ENCODE measurements around the gene ATP8B1.

The ATP8B1 gene

DNA sequence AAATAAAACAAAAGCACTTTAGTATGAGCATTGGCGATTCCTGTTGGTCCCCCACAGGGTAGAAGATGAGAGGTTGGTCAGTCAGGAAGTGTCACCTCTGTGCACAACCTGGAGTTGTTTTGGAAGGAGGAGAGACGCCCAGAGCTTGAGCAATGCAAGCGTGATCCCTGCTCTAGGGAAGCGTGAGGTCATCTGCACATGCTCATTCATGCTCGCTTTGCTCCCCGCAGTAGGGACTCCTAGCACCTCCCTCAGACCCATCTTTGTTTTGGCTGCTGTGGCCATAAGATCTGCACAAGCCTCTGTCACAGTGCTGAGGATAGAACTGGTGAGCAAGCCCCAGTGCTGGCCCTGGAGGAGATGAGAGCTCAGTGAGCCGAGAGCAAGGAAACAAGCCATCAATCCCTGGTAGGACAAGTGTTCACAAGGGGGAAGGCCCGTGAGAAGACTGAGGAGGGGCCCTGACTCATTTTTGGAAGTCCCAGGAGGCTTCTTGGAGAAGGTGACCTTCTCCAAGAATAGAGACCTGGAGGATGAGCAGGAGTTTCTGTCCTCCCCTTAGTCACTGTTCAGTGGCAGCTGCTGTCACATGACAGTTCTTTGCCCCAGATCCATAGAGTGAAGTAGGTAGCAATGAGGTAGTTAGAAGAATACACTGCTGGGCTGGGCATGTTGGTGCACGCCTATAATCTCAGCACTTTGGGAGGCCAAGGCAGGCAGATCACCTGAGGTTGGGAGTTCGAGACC is 13.3 kb upstream of the ATP8B1 start:
- no peak for DNase-seq

DNA sequence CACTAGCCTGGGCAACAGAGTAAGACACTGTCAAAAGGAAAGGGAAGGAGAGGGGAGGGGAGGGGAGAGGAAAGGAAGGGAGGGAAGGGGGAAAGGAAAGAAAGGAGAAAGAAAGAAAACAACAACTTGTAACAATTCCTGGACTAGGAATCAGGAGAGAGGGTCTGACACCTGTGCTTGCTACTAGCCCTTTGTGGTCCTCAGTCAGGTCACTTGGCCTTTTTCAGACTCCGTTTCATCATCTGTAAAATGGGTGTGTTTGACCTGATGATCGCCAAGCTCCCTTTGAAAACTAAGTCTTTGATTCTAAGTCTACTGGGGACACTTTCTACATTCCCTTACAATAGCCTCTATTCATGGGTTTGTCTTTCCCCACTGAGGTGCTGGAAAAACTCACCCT is 11.4 kb upstream of the ATP8B1 start:
- no peak for DNase-seq

DNA sequence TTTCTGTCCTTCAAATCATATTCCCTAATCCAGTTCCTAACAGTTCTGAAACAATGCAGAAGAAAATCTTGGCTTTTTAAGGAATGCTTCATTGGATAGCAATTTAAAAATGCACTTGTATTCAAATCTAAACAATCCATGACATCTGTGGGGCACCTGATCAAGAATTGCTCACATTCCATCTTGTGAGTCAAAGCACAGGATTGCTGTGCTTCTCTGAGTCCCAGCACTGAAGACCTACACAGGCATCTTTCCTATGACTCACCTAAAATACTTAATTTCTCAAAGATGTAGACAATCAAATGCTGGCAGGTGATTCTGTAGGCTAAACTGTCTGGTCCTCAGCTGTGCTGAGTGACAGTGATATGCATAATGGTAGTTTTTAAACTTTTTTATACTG is 10.1 kb upstream of the ATP8B1 start:
- peak; percentile 99 for DNase-seq

DNA sequence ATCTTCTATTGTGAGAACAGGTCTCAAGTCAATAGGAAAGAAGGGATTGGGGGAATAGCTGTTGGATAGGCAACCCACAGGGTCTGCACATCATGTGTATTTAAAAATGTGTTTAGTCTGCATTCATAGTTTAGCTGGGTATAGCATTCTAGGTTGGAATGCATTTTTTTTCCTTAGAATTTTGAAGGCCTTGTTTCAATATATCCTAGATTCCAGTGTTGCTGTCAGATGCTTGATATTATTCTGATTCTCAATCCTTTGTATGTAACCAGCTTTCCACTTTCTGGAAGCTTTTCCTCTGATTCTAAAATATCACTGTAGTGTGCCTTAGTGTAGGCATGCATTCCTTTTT is 9.0 kb upstream of the ATP8B1 start:
- DNase-seq, result no peak

DNA sequence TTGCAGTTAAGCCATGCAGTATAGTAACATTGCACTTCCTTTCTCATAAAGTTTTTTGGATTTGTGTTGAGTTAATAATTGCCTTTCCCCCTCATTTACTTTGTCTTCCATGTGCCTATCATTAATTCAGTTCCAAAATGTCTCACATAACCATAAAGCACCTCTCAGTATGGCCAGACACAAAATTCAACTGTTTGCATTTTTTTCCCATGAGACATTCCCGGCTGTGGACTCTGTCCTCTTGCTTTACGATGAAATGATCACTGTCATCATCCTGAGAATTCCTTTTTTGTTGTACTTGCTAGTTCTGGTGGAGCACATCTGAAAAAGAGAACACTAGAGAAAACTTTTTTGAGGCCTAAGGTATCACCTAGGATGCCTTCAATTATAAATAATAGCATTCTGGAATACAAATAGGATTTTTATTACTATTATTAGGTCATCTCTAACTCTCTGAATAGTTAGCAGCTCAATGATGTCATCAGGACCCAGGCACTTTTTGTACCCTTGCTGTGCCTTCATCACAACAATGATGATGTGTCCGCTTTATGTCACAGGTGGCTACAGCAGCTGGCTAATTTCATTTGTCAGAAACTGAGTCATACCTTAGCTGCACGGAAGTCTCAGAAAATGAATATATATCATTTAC is 8.5 kb upstream of the ATP8B1 start:
- peak; percentile 83 for DNase-seq

DNA sequence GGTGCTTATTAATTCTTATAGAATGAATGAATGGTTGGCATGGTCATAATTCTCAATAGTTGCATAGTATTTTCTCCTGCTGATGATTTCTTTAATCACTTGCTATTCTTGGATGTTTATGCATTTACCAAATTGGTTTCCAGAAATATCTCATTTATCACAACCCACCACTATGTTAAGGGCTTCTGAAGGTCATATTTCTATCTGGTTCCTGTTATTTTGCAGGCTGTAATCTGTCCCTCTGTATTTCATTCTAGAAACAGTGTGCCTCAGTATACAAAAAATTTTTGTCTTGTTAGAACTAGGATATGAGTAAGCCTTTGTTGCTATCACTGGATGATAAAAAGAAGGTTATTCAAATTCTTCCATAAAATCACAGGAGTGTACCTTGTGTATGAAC is 6.1 kb upstream of the ATP8B1 start:
- DNase-seq, result no peak

DNA sequence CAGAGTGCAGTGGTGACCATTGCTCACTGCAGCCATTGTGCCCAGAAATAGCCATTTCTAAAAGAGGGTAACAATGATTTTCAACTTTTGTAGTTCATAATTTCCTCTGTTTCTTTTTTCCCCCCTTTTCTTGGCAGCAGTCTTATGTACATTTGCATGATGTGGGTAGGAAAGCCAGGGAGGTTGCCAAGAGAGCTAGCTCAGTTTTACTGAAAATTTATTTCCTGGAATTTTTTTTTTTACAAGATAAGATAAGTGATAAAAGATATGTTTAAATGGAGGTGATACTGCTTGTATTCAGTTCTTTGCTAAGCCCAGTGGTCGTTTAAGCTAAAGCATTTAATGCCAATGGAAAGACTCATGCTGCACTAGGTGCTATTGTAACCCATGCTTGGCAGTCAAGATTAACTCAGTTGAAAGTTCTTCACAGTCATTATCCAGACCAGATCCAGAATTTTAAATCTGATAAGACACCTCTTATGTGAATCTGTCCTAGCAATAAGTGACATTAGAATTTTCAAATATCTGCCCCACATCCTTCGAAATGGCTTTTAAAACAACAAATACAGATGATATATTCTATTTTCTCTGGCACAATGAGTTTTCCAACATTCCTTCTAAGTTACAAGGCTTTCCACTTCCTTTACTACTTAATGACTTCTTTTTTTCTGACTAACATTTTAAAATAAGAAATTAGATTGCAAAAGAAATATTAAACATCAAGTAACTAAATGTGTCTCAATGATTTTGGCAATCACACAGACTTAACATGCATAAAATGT is 4.4 kb upstream of the ATP8B1 start:
- peak; percentile 76 for DNase-seq

DNA sequence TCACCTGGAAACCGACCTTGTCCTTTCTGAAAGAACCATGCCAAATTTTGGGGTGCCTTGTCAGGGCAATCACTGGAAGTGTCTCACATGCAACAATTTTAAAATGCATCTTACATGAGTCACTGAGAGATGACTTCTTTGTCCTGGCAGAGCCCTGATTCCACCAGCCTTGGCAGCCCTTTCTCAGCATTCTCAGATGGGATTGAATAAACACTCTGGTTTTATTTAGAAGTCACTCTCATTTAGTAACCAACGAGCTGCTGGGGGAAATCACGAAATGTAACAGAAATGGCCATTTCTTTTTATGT is 3.8 kb upstream of the ATP8B1 start:
- peak; percentile 95 for DNase-seq

DNA sequence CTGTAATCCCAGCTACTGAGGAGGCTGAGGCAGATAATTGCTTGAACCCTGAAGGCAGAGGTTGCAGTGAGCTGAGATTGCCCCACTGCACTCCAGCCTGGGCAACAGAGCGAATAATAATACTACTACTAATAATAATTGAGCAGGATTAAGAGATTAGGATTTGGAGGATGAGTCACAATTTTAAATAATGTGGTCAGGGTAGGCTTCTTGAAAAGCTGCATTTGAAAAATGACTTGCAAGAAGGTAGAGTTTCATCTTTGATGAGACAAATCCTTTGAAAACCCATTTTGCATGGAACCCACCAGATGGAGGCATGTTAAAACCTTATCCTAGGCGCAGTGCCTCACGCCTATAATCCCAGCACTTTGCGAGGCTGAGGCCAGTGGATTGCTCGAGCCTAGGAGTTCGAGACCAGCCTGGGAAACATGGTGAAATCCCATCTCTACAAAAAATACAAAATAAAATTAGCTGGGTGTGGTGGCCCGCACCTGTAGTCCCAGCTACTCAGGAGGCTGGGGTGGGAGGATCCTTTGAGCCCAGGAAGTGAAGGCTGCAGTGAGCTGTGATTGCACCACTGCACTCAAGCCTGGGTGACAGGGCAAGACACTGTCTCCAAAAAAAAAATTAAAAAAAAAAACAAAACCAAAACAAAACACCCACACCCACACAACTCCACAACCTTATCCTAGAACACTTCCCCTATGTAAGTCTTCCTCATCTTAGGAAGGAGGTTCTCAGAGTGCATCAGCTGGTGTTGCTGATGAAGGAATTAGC is 3.3 kb upstream of the ATP8B1 start:
- no peak for DNase-seq

DNA sequence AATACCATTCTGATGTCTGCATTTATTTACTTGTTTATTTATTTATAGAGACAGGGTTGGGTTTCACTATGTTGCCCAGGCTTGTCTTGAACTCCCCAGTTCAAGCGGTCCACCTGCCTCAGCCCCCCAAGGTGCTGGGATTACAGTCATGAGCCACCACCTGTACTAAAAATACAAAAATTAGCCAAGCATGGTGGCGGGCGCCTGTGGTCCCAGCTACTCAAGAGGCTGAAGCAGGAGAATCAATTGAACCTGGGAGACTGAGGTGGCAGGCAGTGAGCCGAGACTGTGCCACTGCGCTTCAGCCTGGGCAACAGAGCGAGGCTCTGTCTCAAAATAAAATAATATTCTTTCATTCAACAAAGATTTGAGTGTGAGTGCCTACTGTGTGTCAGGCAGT is 2.0 kb upstream of the ATP8B1 start:
- no peak for DNase-seq

DNA sequence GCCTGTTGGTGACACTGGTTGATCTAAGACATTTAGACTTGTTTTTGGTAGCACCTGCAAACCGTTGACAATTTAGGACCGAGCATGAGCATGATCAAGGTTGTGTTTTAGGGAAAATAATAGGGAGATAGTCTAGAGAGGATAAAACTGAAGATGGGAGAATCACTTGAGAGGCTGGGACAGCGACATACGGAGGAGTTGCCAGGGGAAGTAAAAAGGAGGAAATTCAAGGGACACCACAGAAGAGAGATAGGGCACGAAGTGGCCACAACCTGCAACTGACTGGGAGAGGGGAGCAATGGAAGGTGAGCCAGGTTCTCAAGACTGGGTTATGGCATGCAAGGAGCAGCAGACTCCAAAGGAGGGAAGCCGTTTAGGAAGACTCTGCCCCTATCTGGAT is 1.4 kb upstream of the ATP8B1 start:
- DNase-seq, result no peak

DNA sequence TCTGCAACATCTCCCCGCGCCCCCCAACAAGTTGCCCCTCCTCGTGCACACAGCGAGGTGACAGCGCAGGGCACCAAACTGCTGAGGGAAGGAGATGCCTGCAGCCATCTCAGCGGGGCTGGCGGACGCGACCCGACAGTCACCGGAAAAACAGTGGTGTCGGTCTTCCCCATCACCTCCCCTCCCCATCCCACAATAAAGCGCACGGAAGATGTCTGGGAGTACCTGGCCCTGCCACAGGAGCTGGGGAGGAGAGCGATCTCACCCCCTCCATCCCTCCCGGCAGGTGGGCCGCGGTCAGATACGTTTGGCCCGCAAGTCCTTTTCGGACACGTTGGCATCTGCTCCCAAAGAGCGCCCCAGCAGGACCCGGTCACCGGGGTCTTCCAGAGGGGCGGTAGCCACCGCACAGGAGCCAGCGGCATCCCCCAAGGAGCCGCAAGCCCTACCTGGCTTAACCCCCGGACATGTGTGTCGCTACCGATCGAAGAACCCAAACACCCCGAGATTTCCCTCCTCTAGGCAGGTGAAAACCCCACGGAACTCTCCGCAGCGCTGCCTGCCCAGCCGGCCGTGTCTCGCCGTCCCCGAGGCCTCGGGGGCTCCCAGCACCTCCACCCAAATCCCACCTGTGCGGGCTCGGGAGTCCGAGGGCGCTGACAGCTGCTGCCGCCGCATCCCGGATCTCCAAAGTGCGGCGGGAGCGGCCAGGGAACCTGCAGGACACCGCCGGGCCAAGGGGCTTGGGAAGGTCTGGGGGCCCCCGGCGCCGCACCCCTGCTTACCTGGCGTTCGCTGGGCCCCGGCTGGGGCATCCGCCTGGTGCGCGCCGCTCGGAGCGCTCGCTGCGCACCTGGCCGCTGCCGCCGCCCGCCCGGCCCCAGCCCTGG is 657 bp downstream of the ATP8B1 start:
- no peak for DNase-seq

DNA sequence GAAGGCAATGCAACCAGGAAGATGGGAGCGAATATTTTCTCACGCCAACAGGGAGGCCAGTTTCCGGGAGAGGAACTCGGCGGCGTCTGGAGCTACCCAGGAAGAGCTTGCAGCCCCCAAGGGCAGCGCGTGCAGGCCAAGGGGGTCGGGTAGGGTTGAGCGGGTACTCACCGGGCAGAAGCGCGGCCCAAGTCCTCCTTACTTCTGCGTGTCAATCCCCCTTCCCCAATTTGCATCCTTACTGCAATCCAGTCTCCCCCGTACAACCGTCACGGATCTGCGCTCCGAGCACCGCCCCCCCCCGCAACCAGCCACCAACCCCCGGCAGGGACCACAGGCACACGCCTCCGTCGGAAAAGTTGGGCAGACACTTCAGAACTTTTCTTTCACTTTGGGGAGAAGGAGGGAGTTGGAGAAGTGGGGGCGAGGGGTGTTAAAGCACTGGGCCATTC is 1.3 kb downstream of the ATP8B1 start:
- DNase-seq, result peak; percentile 53

DNA sequence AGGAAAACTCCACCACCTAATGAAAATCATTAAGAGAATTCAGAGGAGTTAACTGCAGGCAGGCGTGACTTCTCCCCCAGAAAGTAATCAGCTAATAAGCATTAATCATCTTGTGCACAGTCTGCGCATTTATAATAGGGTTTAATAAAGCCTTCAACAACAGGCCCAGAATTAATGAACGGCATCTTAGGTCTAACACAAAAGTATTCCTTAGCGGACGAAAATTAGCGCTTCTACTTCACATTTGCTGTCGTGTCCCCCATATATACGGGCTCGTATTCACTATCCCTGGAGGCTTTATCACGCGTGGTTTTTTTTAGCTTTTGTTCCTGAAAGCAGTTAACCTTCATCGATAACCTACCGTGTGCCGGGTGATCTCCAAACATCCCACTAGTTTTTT is 1.8 kb downstream of the ATP8B1 start:
- no peak for DNase-seq

DNA sequence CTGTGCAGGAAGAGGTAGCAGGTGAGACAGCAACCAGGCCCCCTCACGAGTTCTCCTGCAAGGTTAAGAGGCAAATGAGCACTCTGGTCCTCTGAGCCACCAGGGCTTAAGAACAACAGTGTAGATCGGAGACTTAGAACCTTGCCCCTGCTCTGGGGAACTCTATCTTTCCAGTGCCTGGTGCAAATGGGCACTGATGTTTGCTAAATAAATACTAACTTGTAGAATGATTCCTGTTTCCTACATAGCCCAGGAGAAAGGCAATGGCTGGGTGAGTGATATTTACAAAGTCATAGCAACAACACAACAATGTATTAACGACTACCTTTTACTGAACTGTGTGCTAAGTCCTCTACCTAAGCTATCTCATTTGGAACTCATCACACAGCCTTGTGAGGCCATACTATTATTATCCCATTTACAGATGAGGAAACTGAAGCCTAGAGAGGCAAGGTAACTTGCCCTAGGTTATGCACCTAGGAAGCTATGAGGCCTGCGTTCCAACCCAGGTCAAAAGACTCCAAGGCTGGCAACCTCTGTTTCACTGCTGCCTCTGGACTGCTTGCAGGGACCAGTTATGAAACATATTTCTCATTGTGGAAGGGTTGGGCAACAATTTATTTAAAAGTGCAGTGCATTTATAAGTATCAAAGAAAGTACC is 4.3 kb downstream of the ATP8B1 start:
- no peak for DNase-seq

DNA sequence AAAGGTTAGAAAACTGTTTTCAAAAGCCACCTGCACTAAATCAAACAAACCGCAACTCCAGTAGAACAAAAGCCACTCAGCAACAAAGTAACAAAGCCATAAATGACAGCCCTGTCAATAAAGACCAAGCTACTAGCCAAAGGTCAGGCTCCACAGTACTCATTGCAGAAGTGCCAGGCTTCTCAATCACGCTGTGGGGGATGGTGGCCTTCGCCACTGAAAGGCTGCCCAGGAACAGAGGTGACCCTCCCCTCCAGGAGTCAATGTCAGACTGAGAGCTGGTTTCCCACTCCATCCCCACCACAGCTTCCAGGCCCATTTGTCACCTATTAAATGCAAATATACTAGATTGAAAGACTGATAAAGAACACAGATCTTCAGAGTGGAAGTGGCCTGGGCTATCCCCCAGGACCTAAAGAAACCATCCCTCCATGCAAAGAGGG is 5.9 kb downstream of the ATP8B1 start:
- no peak for DNase-seq

DNA sequence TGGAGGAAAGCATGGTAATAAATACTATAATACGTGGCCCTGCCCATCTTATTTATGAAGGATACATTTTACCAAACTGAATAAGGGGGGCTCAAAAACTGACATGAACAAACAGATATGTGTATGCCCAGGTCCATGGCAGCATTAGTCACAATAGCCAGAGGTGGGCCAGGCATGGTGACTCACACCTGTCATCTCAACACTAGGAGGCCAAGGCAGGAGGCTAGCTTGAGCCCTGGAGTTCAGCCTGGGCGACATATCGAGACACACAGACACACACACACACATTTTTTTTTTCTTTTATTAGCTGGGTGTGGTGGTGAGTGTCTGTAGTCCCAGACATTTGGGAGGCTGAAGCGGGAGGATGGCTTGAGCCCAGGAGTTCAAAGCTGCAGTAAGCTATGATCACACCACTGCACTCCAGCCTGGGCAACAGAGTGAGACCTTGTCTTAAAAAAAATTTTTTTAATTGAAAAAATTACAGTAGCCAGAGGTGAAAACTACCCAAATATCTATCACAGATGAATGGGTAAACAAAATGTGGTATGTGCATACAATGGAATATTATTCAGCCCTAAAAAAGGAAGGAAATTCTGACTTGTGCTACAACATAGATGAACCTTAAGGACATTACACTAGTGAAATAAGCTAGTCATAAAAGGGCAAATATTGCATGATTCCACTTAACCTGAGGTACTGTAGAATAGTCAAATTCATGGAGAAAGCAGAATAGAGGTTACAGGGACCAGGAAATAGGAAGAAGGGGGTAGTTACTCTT is 8.0 kb downstream of the ATP8B1 start:
- no peak for DNase-seq

DNA sequence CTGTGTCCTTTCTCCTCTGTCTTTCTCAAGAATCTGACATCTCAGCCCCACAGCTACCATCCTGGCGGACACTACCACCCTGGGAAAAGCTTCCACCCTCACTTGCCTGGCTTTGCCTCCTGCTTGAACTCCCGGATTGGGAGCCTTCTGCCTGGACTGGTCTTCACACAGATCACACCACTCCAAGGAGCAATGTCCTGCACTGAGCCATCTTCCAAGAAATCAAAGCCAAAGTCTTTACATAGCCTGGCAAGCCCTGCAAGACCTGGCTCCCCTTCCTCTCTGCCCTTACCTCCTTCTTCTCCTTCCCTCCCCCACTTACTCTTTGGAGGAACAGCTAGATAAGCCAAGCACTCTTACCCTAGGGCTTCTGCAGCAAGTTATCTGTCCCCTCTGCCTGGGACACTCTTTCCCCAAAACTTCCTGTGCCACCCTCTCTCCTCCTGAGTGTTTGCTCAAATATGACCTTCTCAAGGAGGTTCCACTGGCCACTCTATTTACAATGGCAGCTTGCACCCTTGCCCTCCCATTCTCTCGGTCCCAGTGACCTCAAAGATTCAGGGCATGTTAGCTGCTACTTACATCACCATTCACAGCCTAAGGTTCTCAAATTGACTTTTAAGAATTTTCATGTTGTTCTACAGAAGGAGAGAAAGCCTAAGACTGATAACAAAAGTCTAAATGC is 9.7 kb downstream of the ATP8B1 start:
- no peak for DNase-seq

DNA sequence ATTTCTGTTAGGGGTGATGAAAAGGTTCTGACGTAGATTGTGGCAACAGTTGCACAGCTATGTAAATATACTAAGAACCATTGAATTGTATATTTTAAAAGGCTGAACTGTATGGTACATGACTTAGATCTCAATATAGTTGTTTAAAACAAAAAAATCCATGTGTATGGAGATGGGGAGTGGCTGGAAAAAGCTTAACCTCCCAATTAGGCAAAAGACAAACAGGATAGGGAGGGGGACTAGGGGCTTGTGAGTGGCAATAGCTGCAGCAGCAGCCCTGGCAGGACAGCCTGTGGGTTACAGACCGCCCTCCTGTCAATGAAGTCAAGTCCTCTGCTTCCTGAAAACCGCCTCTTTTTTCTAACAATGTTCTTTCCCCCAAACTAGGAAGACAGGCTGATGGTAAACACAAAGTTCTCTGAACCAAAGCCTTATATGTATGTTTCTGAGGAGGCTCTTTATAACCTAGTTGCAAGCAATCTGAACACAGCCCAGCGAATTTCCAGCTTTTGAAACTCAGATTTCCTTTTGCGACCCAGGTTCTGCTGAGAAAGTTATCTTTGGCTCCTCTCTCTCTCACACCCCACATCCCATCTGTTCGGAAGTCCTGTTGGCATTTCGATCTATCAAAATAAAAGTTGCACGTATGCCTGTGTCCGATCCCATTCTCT is 10.3 kb downstream of the ATP8B1 start:
- DNase-seq, result no peak

DNA sequence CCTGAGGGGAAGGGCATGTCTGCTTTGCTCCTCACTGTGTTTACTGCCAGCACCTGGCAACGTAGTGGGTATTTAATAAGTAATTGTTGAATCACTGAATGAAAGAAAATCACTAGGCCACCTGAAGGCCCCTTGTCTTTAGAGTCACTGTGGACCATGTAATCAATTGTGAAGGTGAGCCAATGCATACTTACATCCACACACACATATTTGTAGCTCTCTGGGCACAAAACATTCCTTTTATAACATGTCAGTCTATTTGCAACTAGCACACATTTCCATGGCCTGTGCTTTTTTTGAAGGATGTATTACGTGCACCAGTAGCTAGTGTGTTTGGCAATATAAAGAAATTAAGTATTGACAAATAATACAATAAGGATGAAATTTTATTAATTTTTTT is 11.2 kb downstream of the ATP8B1 start:
- DNase-seq, result no peak

Measured in EL (cell line).